OCI-M2 (cell line): Measurements from ENCODE around the gene SCO2.

Experiments used
- DNase-seq: peaks from one replicate; lab custom pipeline; 2025; ENCODE audit not compliant: unreplicated experiment; lab: John Stamatoyannopoulos, UW

SCO2 gene

DNA sequence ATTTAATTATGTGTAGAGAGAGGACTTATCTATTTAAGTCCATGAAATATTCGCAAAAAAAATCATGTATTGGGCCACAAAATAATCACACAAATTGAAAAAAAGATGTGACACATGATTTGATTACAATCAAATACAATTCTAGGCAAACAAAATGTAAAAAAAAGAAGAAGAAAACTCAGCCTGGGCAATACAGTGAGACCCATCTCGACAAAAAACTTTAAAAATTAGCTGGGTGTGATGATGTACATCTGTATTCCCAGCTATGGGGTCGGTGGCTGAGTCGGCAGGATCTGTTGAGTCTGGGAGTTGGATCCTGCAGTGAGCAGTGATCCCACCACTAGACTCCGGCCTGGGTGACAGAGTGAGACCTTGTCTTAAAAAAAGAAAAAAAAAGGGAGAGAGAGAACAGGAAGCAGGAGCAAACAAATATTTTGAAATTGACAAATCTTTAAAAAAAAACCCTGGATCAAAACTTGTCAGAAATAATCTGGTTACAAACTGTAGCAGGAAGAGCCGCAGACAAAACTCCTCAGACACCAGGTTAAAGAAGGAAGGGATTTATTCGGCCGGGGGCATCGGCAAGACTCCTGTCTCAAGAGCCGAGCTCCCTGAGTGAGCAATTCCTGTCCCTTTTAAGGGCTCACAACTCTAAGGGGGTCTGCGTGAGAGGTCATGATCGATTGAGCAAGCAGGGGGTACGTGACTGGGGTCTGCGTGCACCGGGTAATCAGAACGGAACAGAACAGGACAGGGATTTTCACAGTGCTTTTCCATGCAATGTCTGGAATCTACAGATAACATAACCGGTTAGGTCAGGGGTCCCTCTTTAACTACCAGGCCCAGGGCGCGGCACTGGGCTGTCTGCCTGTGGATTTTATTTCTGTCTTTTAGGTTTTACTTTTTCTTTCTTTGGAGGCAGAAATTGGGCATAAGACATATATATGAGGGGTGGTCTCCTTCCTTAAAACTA, 7.7 kb upstream of the SCO2 start:
- DNase-seq: no peak

DNA sequence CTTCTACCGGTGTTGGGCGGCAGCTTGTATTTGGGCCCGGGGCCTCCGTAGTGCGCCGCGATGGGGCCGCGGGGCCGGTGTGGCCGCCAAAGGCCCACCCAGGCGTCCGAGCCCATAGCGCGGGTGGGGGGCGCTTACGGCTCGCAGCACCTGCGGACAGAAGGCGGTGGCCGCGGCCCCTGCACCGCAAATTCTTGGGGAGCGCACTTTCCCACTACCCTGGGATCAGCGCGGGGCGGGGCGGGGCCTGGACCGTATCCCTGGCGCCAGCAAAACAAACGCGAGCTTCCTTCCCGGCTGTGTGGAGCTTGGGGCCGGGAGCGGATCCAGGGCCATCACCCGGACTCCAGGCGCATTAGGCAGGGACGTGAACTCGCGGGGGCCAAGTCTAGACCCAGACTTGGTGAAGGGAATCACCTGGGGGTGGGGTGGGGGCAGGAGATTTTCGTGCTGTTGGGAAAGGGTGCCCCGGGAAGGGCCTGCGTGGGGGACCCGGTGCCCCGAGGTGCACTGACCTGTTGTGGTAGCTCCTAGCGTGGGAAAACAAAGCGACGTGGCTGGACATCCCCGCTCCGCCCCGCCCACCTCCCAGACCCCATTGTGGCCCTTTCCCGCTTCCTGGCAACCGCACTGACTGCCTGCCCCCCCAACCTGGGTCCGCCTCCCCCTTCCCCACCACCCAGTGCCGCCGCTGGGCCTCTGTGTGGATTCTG, 6.7 kb upstream of the SCO2 start:
- DNase-seq: no peak

DNA sequence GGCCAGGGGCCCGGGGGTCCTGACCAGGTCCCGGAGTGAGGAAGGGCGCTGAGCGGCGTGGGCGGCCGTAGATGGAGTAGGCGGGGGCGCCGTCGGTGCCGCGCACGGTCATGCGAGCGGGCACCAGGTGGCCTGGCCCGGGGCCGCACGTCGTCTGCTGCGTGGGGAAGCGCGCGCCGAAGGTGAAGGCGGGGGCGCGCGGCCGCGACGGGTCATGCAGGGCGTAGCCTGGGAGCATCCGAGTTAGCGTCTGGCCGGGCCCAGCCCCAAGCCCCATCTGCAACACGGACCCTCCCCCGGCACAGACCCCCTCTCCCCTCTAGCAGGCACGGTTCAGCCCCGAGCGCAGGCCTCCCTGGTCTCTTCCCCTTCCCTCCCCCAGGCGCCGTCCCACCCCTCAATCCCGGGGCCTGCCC, 6.2 kb upstream of the SCO2 start:
- DNase-seq: no peak

DNA sequence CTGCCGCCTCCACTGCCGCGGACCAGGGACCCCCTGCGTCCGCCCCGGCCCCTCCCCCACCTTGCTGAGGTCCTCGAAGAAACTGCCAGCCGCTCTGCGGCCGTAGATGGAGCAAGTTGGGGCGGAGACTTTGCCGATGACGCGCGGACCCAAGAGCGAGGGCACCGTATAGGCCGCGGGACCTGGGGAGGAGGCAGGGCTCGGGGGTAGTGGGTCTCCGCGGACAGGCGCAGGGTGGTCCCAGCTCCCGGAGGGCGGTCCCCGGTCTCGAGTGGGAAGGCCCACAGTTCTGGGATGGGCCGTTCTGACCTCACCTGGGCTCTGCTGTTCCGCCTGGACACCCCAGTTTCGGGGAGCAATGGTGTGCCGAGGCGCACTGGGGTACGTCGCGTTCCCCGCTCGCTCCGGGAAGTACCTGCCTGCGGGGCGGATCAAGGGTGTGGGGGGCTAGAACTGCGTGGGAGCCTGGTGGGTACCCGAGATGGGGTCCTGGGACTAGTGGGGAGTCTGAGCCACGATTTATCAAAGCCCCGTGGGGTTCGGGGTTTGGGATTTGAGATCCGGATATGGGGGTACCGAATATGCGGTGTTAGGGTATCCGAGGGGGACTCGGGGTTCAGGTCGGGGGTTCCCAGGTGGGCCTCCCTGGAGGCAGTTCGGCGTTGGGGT, 5.6 kb upstream of the SCO2 start:
- DNase-seq: no peak

DNA sequence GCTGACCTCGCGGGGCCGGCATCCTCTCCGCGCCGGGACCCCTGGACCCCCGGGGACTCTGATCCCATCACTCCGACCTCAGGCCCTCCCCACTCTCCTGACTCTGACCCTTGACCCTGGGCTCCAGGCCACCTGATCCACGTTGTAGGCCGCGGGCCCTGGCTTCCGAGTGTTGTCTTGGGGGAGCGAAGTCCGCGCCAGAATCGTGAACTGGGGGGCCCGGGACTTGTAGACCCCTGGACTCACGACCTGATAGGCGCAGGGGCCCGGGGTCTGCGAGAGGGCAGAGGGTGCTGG, 5.1 kb upstream of the SCO2 start:
- no peak for DNase-seq

DNA sequence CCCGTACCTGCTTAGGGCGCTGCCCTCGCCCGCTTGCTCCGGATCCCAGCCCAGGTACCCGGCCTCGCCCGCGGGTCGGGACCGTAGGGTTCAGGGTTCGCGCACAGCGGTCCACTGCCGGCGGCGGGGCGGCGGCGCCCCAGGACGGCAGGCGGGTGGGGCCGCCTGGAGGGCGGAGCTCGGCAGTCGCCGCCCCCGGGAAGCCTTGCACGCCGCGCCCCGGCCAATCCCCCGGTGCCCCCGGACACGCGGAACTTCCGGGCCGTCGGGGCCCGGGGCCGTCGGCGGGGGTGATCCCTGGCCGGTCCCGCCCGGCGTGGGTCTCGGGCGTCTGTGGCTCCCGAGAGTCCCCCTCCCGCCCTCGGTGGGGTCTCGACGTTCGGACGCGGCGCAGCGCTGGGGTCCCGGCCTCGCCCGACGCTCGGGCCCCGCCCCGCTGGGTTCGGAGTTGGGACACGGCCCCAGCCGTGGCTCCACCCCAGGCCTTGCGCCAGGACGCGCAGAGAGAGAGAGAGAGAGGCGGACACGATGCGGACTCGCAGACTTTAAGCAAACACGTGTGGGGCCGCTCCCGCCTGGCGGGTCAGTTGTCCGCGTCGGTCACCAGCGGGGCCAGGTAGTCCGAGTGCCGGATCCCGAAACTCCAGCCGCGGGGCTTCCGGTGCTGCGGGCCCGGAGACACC, 4.6 kb upstream of the SCO2 start, which contains the start of gene TYMP:
Gene TYMP, minus strand, starts transcription at position 116 of the 683 bp plus-strand sequence. CDS start 303 bp downstream, outside the sequence.
- no peak for DNase-seq

DNA sequence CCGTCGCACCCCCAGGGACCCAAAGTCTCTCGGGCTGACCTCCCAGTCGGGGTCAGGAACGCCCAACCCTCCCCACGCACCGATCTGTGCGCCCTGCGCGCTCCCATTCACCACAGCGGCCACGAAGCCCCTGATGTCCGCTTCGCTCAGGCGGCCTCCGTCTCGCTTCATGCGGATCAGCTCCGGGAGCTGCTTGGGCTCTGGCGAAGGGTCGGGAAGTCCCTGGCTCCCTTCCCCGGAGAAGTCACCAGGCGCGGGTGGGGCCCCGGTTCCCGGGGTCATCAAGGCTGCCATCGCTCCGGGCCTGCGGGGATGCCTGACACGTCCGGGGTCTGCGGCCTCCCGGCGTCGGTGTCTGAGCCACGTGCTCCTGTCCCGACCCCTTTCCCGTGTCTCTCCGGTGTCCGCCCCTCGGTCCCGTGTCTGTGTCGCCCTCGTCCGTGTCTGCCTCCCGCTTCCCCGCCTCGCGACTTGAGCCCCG, 4.1 kb upstream of the SCO2 start:
- DNase-seq: no peak

DNA sequence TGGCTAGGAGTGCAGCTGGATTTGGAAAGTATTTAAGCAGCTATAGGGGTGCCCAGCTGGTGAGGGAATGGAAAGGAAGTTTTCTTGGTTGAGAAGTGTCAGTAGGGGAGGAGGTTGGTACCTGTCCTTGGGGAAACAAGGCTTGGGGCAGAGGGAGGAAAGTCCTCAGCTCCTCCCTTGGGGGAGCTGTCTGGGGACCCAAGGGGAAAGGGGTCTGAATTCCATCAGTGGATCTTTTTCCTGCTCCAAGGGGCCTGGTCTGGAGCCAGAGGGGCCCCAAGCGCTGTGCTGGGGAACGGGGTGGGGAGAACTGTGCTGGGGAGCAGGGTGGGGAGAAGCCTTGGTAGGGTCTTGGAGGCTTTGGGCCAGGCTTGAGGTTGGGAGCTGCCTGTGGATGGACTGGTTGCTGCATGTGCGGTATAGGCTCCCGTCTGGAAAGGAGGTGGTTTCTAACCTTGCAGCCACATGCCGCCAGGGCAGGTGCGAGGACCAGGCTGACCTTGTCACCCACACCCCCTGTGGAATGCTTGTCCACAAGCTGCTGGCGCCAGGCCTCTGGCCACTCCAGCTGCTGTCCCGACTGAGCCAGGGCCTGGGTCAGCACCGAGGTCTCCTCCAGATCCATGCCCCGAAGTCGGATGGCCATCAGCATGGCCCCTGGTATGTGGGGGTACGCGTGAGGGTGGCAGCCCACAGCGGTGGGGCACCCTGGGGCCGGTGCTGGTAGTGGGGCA, 3.5 kb upstream of the SCO2 start:
- DNase-seq: no peak

DNA sequence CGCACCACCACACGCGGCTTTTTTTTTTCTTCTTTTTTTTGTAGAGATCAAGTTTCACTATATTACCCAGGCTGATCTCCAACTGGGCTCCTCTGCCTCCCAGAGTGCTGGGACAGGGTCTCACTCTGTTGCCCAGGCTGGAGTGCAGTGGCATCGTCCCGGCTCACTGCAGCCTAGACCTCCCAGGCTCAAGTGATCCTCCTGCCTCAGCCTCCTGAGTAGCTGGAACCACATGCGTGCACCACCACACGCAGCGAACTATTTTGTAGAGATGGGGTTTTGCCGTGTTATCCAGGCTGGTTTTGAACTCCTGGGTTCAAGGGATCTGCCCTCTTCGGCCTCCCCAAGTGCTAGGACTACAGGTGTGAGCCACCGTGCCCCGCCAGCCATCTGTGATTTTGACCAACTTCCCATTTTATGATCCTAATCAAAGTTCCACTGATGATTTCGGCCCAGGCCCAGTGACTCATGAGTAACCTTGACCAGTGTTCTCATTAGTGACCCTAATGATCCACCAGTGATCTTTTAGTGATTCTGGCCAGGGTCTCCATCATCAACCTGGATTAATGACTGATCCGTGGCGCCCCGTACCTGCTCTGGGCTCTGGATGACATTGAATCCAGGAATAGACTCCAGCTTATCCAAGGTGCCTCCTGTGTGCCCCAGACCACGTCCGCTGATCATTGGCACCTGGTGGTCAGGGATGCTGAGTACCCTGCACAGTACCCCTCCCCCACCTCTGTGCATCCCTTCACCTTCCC, 2.7 kb upstream of the SCO2 start:
- DNase-seq: no peak

DNA sequence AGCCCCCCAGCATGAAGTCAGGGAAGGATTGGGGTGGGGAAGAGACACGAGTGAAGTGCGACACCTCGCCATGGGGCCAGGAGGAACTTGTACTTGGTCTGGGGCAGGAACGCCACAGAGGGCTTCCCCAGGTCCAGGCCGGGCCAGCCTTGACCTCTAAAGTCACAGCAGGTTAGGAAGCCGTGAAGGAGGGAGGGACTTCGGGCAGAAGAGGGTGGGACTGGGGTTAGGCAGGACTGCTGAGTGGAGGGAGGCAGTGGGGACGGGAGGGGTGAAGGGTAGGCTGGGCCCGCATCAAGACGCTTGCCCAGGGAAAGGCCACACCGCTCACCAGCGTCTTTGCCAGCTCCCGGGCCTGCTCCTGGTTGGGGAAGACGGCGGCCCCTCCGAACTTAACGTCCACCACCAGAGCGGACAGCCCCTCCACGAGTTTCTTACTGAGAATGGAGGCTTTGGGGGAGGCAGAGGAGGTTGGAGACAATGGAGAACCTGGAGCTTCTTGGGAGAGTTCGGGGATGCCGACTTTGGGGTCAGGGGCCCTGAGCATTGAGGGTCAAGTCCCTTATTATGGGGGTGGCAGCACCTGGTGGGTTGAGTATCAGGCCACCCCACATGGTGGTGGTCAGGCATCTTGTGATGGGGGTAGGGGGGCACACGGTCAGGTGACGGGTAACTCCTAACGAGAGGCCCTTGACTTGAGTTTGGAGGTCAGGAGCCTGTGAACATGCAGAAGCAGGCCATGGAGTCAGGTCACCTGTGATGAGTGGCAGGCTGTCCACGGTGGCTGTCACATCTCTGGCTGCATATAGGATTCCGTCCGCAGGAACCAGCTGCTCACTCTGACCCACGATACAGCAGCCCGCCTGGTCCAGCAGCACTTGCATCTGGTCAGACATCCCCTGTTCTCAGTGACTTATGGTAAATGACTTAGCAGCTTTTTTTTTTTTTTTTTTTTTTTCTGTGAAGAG, 1.7 kb upstream of the SCO2 start:
- no peak for DNase-seq

DNA sequence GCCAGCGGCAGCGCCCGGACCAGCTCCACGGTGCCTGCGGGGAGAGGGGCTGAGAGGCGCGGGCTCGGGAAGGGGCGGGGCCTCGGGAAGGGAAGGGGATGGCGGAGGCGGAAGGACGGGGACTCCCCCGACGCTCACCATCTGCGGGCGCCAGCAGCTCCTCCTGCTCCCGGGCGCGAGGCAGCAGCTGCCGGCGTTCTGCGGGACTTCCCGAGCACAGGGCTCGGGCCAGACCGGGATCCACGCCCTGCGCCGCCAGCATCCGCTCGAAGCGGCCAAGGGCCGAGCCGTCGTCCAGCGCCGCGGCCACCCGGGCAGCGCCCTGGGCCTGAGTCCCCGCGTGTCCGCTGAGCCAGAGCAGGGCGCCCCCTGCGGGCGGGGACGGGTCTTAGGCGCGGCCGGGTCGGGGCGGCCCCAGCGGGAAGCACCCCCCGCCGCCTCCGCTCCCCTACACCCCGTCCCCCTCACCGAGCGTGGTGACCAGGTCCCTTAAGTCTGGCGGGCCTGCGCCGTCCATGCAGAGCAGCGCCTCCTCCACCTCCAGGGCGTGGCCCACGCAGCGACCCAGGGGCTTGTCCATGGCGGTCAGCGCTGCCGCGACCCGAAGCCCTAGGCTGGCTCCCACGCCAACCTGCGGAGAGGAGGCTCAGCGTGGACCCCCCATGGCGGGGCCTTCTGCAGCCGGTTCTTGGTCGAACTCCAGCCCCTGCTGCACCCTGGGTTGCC, 873 bp upstream of the SCO2 start:
- no peak for DNase-seq

DNA sequence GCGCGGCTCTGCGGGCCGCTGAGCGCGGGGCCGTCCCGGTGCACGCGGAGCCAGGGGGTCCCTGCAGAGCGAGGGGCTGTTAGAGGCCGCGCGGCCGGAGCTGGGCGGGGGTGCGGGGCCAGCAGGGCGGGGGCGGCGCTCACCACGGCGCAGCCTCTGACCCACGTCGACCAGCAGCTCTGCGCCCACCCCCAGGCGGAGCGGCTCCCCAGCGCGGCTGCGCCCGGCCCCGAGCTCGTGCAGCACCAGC, 385 bp upstream of the SCO2 start:
- no peak for DNase-seq

DNA sequence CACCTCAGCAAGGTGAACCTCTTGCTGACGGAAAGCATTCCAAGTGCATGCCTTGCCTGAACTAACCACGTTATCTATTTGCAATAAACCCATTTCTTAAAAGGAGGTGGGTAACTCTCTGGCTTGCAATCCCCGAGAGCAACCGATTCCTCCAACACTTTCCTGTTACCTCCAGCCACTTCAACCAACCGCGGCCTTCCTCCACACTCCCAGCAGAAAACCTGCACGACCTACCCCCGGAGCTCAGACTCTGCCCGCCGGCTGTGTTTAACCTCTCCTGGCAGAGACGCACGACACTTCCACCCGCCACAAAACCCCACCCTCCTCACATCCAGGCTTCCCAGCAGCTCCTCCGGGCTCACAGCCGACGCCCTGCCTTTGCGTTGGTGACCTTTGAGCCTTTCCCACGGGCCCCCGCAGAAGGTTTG, 708 bp downstream of the SCO2 start:
- no peak for DNase-seq

DNA sequence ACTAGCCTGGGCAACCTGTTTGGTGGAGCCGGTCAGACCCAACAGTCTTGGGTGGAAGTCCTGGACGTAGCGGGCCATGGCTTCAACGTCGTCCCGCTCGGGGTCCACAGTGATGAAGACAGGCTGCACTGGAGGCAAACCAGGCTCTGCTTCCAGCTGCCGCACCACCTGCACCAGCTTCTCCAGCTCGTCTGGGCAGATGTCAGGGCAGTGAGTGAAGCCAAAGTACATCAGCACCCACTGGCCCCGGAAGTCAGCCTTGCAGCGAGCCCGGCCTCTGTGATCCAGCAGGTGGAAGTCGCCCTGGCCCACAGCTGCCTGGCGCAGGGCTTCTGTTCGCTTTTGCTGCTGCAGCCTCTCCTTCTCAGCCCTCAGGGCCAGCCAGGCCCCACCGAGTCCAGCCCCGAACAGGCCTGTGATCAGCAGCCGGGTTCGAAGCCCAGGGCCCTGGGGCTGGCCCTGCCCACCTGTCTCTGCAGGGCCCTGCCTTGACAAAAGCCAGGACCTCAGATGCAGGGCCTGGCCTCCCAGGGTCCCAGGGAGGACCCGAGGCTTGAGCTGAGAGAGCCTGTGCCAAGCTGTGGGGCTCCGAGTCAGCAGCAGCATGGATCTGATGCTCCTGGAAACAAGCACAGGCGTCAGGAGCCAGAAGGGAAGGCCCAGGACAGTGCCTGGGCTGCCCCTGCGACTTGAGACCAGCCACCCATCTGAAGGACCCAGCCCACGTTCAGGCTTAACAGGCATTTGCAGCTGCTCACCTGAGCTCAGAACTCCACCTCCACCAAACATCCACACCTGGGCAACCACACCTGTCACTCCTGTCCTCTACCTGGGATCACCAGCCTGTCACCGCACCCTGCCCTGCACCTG, 1.4 kb downstream of the SCO2 start:
- DNase-seq: no peak

DNA sequence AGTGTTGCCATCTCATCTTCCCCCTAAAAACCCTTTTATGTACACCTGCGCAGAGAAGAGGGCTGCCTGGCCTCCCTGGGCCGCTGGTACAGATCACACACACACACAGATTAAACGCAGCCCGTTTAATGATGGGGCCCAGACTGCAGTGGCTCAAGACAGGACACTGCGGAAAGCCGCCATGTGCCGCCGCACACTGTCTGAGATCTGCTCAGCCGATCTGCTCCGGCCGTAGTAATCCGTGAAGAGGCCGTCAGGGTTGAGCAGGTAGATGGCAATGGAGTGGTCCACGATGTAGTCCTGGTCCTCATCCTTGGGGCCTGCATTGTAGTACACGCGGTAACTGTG, 2.0 kb downstream of the SCO2 start:
- no peak for DNase-seq

DNA sequence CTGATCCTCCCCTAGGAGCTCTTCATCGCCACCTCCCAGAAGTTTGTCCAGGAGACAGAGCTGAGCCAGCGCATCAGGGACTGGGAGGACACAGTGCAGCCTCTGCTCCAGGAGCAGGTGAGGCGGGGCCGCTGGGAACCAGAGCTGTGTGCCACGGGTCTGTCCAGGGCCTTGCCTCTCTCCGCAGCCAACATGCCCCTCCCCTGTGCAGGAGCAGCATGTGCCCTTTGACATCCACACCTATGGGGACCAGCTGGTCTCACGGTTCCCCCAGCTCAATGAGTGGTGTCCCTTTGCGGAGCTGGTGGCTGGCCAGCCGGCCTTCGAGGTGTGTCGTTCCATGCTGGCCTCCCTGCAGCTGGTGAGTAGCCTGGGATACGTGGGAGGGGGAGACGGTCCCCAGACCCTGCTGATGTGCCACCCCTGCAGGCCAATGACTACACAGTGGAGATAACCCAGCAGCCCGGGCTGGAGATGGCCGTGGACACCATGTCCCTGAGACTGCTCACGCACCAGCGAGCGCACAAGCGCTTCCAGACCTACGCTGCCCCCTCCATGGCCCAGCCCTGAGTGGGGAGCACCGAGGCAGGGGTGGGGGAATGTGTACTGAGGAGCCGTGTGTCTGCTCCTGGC, 2.5 kb downstream of the SCO2 start:
- DNase-seq: no peak
